ENCODE measurements around the gene GRIN2B. TPM values are rescaled to one million over a fixed set of nuclear protein-coding genes. Genes with fewer than 3 reads are reported as not detected.

The GRIN2B gene
- total RNA-seq, 1 donor = not detected

GRCh38 chr12:13986031-13986430, 4.6 kb upstream of the GRIN2B start:
- Histone ChIP-seq H2AFZ (ENCODE audit: low read length) (no peak overlapping the region), H4K20me1 (ENCODE audit: insufficient read depth, low read length) (no peaks in the 10 kb centered on the region), H3K27ac (ENCODE audit: low read depth, low read length) (no peak overlapping the region), H3K9me3 (ENCODE audit: low read depth, low read length) (no peaks in the 10 kb centered on the region), H3K36me3 (ENCODE audit: insufficient read depth, low read length) (no peaks in the 10 kb centered on the region), H3K4me3 (ENCODE audit: insufficient read depth, low read length) (no peak overlapping the region), H3K4me1 (ENCODE audit: insufficient read depth, low read length) (no peaks in the 10 kb centered on the region), H3K79me2 (ENCODE audit: insufficient read depth, low read length) (no peaks in the 10 kb centered on the region), H3K4me2 (ENCODE audit: insufficient read depth, low read length) (no peak overlapping the region), H3K27me3 (ENCODE audit: insufficient read depth, low read length) (peaks cover 4% of the 10 kb centered on the region)
- TF ChIP-seq, protein P1, sequence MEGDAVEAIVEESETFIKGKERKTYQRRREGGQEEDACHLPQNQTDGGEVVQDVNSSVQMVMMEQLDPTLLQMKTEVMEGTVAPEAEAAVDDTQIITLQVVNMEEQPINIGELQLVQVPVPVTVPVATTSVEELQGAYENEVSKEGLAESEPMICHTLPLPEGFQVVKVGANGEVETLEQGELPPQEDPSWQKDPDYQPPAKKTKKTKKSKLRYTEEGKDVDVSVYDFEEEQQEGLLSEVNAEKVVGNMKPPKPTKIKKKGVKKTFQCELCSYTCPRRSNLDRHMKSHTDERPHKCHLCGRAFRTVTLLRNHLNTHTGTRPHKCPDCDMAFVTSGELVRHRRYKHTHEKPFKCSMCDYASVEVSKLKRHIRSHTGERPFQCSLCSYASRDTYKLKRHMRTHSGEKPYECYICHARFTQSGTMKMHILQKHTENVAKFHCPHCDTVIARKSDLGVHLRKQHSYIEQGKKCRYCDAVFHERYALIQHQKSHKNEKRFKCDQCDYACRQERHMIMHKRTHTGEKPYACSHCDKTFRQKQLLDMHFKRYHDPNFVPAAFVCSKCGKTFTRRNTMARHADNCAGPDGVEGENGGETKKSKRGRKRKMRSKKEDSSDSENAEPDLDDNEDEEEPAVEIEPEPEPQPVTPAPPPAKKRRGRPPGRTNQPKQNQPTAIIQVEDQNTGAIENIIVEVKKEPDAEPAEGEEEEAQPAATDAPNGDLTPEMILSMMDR (IDR thresholded peaks at IDR 0.05; ENCODE audit: extremely low read depth, low read depth, low read length) = no peak
- no peak for DNase-seq (ENCODE audit: insufficient read length, low spot score, missing footprints)

DNA sequence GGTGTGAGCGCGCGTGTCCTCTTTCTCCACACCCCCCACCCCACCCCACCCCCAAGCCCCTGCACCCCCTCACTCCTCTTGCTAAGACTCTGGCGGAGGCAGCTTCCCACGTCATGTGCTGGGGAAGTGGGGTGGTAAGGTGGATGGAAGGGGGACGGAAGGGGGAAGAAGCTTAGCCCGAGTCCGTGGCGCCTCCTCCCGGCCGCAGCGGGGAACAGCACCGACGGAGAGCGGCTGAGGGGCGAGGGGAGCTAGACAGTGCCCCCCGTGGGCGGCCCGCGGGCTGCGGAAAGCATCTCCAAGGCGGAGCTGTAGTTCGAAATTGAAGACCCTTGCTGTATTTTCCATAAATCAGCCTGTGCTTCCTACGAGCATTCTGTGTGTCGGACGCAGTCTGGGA, 588 bp upstream of the GRIN2B start:
- Histone ChIP-seq H3K4me3 (ENCODE audit: insufficient read depth, low read length) (no peak overlapping the region), H3K4me1 (ENCODE audit: insufficient read depth, low read length) (no peaks in the 10 kb centered on the region), H3K36me3 (ENCODE audit: insufficient read depth, low read length) (no peaks in the 10 kb centered on the region), H3K27me3 (ENCODE audit: insufficient read depth, low read length) (peaks cover 14% of the 10 kb centered on the region), H3K9me3 (ENCODE audit: low read depth, low read length) (no peaks in the 10 kb centered on the region), H4K20me1 (ENCODE audit: insufficient read depth, low read length) (no peaks in the 10 kb centered on the region), H2AFZ (ENCODE audit: low read length) (no peak overlapping the region), H3K79me2 (ENCODE audit: insufficient read depth, low read length) (no peaks in the 10 kb centered on the region), H3K27ac (ENCODE audit: low read depth, low read length) (no peak overlapping the region), H3K4me2 (ENCODE audit: insufficient read depth, low read length) (no peak overlapping the region)
- TF ChIP-seq, protein P1 (IDR thresholded peaks at IDR 0.05; ENCODE audit: extremely low read depth, low read depth, low read length) = no peak
- no peak for DNase-seq (ENCODE audit: insufficient read length, low spot score, missing footprints)

- Histone ChIP-seq H3K27ac (ENCODE audit: low read depth, low read length) (no peak overlapping the region), H3K36me3 (ENCODE audit: insufficient read depth, low read length) (no peaks in the 10 kb centered on the region), H3K4me2 (ENCODE audit: insufficient read depth, low read length) (no peak overlapping the region), H3K4me3 (ENCODE audit: insufficient read depth, low read length) (no peak overlapping the region), H3K9me3 (ENCODE audit: low read depth, low read length) (no peaks in the 10 kb centered on the region), H4K20me1 (ENCODE audit: insufficient read depth, low read length) (no peaks in the 10 kb centered on the region), H3K79me2 (ENCODE audit: insufficient read depth, low read length) (no peaks in the 10 kb centered on the region), H3K4me1 (ENCODE audit: insufficient read depth, low read length) (no peaks in the 10 kb centered on the region), H2AFZ (ENCODE audit: low read length) (no peak overlapping the region), H3K27me3 (ENCODE audit: insufficient read depth, low read length) (peaks cover 14% of the 10 kb centered on the region)
- TF ChIP-seq, protein P1 (IDR thresholded peaks at IDR 0.05; ENCODE audit: extremely low read depth, low read depth, low read length) = no peak
- DNase-seq (ENCODE audit: insufficient read length, low spot score, missing footprints) = no peak
Measured at GRCh38 chr12:13980538-13981295, 685 bp downstream of the GRIN2B start.

DNA sequence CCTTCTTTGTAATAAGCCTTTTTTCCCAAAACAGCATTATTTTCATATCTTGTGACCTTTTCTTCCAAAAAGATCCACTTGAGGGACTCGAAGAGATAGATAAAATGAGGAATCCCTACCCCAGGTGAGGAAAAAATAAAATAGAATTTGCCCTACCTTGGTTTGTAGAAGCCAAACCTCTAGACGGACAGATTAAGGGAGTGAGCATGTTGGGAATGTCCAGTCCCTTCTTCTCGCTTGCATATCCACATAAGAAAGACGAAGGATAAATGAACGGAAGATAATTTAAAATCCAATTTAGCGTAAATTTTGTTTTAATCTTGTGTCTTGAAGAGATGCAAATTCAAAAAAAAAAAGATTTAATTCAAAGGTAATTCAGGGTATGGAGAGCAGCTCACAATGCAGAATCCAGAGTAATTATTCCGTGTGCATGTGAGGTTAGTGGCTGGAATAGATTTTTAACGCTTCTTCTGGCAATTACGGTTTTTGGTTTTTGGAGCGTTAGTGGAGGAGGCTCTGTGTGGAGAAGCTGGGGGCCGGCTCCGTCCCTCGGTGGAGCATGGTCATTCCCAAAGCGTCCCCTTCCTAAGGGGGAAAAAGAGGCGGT, 1.5 kb downstream of the GRIN2B start:
- no peaks in the 10 kb centered on the region for H3K4me1 ChIP-seq (ENCODE audit: insufficient read depth, low read length)
- H3K4me3 ChIP-seq (ENCODE audit: insufficient read depth, low read length) = no peak overlapping the region
- DNase-seq (ENCODE audit: insufficient read length, low spot score, missing footprints) = no peak
- no peaks in the 10 kb centered on the region for H4K20me1 ChIP-seq (ENCODE audit: insufficient read depth, low read length)
- H3K9me3 ChIP-seq (ENCODE audit: low read depth, low read length) = no peaks in the 10 kb centered on the region
- TF ChIP-seq, protein P1 (IDR thresholded peaks at IDR 0.05; ENCODE audit: extremely low read depth, low read depth, low read length) = no peak
- H3K27ac ChIP-seq (ENCODE audit: low read depth, low read length) = no peak overlapping the region
- no peaks in the 10 kb centered on the region for H3K36me3 ChIP-seq (ENCODE audit: insufficient read depth, low read length)
- no peak overlapping the region for H3K4me2 ChIP-seq (ENCODE audit: insufficient read depth, low read length)
- H3K27me3 ChIP-seq (ENCODE audit: insufficient read depth, low read length) = peaks cover 14% of the 10 kb centered on the region
- H2AFZ ChIP-seq (ENCODE audit: low read length) = no peak overlapping the region
- no peaks in the 10 kb centered on the region for H3K79me2 ChIP-seq (ENCODE audit: insufficient read depth, low read length)
